T follicular helper cell (primary cell): ENCODE measurements around the gene LSM4.
A peak's percentile ranks its signal among the peaks of the same experiment; 100 is the strongest.

Source experiments
- DNase-seq: peaks from one replicate; pipeline ENCODE4 v3.0.0-alpha.2; 2020; ENCODE audit warnings: low read depth

Gene LSM4

DNA sequence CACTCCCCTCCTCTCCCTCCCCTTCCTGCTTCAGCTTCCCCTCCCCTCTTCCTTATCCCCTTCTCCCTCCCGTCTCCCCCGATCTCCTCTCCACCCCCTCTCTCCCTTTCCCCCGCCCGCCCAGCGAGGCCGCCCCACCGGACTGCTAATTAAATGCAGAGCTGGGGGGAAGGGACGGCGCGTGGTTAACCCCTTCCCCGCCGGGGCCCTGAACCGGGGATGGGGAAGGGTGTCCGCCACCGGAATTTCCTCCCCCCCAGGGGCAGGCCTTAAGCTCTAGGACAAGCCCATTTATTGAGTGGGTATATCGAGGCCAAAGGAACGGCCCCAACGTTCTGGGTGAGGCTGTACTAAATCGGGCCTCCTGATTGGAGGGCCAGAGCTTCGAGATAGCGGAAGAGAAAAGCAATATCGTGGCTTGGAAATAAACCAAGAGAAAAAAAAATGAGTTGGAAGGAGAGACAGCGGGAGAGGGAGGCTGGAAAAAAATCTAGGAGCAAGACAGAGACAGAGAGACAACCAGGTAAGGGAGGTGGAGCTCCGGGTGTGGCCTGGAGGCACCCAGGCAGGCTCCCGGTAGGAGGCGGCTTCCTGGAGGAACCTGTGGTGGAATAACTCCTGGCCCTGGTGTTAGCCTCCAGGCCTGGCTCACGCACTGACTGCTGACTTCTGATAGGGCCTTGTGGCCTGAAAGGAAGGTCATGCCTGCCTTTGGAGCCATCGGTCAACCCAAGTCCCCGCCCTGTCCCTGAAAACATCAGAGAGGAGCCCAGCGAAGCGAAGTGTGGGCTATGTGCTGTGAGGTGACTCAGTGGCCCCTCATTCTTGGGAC lies 29.9 kb downstream of the LSM4 start:
- DNase-seq = no peak

DNA sequence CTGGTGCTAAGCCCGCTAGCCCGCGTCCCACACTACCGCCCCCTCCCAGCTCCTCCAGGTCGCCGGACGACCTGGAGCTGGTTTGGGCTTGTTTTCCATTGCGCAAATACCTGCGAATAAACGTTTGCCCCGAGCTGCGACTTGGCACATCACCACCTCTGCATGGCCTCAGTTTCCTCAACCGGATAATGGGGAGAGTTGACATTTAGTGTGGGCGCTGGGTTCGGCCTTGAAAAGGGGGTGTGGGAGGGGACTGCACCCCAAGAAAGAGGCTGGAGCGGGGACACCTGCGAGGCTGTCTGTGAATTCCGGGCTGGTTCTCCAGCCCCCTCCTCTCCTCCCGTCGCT lies 30.4 kb downstream of the LSM4 start:
- no peak for DNase-seq

DNA sequence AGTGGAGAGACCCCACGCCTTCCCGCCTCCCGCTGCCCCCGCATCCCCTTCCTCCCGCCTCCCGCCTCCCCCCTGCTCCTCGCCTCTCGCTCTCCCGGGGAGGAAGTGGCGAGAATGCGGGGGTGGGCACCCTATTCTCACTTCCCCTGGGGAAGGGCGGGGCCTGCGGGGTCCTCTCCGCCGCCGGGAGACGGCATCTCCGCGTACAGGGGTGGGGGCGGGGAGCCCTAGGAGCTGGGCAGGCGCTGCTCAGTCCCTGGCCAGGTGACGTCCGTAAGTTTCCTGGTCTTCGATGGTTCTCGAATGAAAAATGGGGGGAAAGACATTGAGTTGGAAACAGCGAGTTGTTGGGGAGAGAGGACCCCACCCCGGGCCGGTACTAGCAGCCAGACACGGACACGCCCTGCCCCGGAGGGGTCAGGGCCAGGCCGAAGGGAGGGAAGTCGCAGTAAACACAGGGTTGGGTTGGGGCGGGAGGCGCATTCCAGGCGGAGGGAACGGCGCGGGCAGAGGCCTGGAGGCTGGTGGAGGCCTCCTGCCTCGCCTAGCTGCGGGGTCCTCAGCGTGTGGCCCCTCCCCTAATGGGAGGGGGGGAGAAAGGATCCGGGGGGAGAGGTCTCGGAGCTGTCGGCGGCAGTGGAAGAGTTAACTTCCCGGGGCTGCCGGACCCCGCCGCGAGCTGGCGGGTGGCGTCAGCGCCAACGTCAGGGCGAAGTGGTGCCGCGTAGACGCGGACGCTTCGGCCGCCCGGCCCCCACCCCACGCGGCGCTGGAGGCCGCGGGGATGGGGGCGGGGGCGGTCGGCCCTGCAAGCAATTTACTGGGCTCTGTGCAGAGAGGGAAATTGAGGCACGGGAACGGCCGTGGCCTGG lies 31.1 kb downstream of the LSM4 start:
- peak; percentile 56 for DNase-seq

DNA sequence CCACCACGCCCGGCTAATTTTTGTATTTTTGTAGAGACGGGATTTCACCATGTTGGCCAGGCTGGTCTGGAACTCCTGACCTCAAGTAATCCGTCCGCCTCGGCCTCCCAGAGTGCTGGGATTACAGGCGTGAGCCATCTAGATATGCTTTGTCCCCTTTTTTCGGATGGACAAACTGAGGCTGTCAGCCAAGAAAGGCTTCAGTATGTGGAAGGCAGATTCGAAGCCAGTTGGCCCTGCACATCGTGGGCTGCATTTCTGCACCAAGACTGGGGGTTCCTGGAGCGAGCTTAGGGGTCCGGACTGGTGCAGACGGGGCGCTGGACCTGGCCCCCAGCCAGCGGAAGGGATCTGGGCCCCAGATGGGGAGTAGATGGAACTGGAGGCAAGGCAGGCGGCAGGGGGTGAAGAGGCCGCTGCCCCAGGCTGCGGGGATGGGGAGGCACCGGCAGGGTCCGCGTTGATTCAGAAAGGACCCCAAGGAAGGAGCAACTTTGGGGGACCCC lies 31.8 kb downstream of the LSM4 start:
- no peak for DNase-seq

GRCh38 chr19:18290302-18291018 lies 32.4 kb downstream of the LSM4 start:
- DNase-seq = peak; percentile 62

GRCh38 chr19:18289471-18290301 lies 33.2 kb downstream of the LSM4 start:
- DNase-seq = no peak

DNA sequence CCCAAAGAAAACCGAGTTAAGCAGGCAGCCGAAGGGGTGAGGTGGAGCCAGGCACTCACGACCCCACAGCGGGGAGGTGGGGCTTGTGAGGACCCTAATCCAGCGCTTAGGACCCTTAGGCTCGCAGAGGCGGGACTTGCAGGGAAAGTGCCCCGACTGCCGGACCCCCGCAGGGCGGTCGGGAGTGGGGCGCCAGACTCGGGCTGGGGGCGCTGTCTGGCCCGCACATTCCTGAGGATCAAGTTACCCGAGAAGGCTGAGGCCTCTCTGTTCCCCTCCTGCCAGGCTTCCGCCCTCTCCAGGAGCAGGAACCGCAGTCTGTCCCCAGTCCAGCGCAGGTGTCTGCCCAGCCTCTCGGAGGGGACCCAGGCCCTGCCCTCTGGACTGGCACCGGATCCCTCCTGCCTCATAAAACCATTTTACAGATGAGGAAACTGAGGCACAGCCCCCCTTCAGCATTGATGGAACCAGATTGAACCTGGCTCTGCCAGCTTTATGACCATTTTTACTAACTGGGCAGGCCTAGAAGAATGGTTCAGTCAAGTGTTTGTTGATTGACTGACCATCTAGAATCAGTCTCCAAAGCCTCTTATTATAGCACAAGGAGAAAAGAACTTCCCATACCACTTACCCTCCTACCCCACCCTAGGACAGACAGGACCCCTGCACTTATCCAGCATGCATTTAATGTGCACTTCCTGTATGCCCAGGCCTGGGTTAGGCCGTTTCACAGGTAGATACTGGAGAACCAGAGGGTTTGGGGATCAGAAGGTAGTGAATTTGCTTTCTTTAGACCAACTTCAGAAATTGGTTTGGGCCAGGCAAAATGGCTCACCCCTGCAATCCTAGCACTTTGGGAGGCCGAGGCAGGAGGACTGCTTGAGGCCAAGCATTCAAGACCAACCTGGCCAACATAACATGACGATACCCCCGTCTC lies 34.8 kb downstream of the LSM4 start:
- DNase-seq = no peak

GRCh38 chr19:18286973-18287635 lies 35.8 kb downstream of the LSM4 start:
- DNase-seq = no peak

- DNase-seq = no peak
These were observed 38.0 kb downstream of the LSM4 start for GRCh38 chr19:18284712-18285360.

GRCh38 chr19:18283338-18283737 lies 39.5 kb downstream of the LSM4 start:
- no peak for DNase-seq

DNA sequence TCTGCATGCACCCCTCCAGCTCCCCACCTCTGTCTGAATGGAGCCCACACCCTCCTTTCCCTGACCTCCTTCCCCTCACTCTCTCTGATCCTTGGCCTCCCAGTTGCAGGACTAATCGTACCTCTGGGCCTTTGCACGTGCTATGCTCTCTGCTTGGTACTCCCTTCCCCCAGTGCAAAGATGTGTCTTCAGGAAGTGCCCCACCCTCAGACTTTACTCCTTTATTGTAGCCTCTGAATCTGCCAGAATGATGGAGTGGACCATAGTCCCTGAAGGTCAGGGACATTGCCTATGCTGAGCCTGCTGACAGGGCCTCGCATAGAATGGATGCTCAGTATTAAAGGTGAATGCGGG lies 40.1 kb downstream of the LSM4 start:
- DNase-seq = no peak

DNA sequence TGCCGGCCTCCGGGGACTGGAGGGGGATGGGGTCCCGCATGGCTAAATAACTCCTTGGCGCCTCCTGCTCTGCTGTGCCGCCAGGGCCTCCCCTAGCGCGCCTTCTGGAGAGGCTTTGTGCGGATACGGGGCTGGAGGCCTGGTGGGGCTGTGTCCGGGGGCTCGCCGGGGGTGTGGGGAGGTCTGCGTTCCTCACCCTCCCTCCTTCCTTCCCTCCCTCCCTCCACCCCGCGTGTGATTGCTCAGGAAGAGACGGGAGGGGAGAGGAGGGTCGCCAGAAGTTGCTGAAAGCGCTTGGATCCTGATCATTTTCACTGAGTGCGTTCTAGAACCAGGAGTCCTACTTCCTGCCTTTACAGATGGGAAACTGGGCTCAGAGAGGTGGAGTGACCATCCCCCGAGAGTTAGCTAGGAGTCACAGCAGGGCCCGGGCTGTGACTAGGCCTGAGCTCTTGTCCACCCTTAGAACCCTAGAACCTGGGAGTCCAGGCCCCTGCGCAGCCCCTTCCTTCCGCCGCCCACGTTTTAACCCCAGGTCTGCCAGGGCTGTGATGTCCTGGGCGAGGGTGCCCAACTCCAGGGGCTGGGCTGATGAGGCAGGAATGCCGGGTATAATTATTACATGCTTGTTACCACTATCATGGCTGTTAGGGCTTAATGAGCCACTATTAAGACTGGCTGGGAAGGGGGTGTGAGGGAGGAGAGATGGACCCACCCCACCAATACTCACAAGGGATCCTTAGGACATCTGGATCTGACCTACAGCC lies 40.7 kb downstream of the LSM4 start:
- no peak for DNase-seq

- DNase-seq = peak; percentile 98
These were observed 41.5 kb downstream of the LSM4 start, which contains the start of gene JUND for GRCh38 chr19:18281082-18282020. TSS of gene JUND (minus strand) at chr19:18281622. CDS start at chr19:18281484, 138 bp downstream.

DNA sequence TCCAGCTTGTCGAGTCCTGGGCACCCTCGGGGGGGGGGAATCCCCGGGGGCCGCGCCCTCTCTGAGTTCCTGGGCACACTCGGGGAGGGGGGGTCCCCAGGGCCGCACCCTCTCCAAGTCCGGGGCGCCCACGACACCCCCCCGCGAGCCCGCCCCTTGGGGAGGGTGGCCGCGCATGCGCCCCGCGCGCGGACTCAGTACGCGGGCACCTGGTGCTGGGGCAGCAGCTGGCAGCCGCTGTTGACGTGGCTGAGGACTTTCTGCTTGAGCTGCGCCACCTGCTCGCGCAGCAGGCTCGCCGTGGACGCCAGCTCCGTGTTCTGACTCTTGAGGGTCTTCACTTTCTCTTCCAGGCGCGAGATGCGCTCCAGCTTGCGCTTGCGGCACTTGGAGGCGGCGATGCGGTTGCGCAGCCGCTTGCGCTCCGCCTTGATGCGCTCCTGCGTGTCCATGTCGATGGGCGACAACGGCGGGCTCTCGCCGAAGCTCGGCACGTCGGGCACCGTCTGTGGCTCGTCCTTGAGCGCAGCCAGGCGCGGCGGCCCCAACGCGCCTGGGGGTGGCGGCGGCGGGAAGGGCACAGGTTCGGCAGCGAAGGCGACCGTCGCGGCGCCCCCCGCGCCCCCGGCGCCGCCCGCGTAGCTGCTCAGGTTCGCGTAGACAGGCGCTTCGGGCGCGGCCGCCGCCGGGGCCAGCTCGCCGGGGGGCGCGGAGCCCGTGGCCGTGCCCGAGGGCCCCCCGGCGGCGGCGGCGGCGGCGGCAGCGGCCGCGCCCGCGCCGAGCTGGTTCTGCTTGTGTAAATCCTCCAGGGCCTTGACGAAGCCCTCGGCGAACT lies 42.4 kb downstream of the LSM4 start:
- peak; percentile 74 for DNase-seq

DNA sequence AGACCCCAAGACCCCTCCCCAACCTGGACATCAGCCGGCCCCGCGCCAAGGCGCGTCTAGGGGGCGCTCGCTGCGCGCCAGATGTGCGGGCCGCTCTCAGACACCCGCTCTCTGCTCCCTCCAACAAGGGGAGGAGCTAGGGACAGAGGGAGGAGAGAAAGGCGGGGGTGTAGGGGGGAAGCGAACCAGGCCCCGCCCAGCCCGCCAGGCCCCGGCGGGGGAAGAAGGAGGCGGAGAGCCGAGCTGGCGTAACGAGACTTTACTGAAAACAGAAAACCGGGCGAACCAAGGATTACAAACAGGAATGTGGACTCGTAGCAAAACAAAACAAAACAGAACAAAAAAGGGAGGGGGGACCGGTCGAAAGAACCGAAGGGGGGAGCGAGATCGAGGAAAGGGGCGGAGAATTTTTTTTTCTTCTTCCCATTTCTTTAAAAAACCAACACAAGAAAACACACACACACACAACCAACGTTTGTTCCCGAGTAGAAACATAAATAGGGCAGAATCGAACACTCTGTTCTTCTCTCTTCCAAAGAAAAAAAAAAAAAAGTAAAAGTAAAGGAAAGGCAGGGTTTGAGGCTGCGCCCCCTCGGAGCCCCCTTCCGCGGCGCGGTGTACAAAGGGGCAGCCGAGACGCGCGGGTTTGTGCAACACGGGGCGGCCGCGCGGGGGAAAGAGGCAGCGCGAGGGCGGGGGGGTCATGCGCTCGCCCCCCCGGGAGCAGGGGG lies 43.2 kb downstream of the LSM4 start:
- peak; percentile 86 for DNase-seq

DNA sequence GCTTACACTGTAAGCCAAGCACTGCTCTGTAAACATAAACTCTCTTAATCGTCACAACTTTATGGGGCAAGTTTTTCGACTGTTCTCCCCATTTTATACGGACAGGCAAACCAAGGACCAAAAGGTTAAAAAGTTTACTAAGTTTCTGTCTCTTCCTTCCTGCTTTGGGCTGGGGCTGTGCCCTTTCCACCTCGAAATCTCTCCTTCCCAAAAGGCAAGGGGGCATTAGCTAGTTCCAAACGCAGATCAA lies 43.7 kb downstream of the LSM4 start:
- DNase-seq = no peak
